Measurements from ENCODE around the gene KCNAB2. TPM values are rescaled to one million over a fixed set of nuclear protein-coding genes. Genes with fewer than 3 reads are reported as not detected.

Gene KCNAB2
- total RNA-seq, 1 donor from 2014 or later, result 29.0 TPM

- no peak for DNase-seq (ENCODE audit: low spot score)
Observed at GRCh38 chr1:6095511-6096242, 50.0 kb downstream of the KCNAB2 start.

GRCh38 chr1:6096243-6097116, 50.8 kb downstream of the KCNAB2 start:
- DNase-seq (ENCODE audit: low spot score), result no peak

DNA sequence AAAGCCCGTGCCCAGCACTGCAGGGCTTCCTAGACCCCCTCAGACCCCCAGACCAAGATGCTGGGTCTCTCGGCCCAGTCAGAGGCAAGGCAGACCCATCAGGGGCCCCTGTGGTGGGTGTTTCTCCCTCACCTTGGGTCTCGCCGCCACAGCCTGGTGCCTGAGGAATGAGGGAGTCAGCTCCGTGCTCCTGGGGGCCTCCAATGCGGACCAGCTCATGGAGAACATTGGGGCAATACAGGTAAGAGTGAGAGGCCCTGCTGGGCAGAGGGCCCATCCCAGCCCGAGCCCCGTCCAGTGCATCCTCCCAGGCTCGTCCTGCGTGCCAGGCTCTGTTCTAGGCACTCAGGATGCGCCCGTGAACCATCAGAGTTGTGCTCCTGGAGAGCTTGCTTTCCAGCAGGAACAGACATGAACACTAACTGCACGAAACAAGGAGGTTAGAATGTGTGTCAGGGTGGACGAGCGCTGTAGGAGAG, 51.5 kb downstream of the KCNAB2 start:
- no peak for DNase-seq (ENCODE audit: low spot score)

GRCh38 chr1:6097824-6098223, 52.1 kb downstream of the KCNAB2 start:
- DNase-seq (ENCODE audit: low spot score), result no peak

GRCh38 chr1:6098303-6099215, 52.9 kb downstream of the KCNAB2 start:
- no peak for DNase-seq (ENCODE audit: low spot score)

DNA sequence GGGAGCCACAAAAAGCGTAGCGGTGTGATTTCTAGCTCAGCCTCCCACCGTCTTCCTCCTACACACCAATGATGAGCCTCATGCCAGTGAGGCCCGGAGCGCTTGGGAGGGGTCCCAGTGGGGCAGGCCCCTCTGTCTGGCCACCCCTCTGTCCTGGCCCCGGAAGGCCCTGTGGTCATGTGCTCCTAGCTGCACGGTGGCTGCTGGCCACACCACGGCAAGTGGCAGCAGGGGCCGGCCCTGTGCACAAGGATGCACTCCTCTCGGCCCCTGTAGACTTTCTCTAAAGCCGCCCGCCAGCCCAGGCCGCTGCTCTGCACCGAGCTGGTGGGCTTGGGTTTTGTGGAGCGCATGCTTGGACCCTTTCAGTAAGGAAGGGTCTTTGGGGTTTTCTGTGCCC, 53.6 kb downstream of the KCNAB2 start:
- DNase-seq (ENCODE audit: low spot score), result no peak

GRCh38 chr1:6099787-6100765, 54.4 kb downstream of the KCNAB2 start:
- no peak for DNase-seq (ENCODE audit: low spot score)

DNA sequence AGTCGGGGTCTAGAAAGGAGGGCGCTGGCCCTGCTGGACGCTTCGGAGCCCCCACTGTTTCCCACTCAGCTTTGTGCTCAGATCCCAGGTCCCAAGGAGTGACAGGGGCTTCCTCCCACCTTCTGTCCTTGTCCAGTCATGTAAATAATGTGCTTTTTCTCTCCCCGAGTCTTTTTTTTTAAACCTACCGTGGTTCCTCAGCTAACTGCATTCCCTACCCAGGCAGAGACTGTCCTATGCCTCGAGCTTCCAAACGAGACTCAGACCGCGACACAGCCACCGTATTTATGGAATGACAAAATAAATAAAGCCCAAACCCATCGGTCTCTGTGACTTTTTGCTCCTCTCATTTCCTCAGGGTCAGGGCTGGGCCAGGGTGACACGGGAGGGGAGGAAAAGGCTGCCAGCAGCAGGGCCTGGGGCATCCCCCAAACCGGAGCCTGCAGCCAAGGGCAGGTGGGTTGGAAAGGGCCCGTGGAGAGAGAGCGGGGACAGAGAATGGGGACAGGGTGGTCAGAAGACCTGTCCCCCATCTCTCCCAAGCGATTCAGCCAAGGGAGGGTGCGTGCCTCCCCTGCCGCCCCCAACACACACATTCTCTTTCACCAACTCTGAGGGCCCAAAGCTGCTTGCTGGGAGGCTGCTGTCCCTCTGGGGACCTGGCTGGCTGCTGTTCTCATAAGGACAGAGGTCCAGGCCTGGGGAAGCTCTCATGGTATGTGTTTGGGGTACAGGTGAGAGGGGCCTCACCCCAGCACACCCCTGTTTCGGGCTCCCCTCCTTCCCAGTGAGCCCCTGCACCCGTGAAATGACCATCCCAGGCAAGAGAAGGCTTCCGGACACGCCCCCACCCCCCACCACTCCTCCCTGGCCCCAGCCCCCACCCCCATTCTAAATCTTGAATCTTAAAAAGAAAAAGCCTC, 55.4 kb downstream of the KCNAB2 start:
- DNase-seq (ENCODE audit: low spot score), result no peak

DNA sequence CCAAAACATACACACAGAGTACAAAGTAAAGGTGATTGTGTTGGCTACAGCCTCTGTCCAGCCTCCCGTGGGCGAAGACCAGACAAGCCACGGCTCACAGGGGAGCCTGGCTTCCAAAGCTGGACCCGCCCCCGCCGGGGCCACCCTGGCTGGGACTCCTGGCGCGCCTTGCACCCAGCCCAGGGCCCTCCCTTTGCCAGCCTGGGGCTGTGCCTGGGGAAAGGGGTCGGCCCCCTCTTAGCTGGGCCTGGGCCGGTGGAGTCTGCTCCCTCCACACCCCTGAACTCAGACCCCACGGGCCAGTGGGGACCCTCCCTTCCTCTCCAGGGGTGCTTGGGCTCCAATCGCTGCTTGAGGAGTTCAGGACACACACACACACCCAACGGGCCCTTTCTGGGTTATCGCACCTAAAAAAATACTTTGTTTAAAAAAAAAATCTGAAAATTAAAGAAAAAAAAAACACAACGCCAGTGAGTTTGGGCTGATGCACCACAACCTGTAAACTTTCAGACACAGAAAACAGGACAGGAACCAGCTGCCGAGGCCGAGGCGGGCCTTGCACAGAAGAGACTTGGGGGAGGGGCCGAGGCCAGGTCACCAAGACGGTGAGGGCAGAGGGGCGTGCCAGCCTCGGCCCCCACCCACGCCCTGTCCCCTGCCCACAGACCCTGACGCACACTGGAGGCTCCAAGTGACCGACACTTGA, 56.3 kb downstream of the KCNAB2 start:
- no peak for DNase-seq (ENCODE audit: low spot score)

- no peak for DNase-seq (ENCODE audit: low spot score)
Observed at GRCh38 chr1:6102532-6102845, 56.8 kb downstream of the KCNAB2 start.

GRCh38 chr1:6103111-6103853, 57.6 kb downstream of the KCNAB2 start:
- DNase-seq (ENCODE audit: low spot score), result no peak

DNA sequence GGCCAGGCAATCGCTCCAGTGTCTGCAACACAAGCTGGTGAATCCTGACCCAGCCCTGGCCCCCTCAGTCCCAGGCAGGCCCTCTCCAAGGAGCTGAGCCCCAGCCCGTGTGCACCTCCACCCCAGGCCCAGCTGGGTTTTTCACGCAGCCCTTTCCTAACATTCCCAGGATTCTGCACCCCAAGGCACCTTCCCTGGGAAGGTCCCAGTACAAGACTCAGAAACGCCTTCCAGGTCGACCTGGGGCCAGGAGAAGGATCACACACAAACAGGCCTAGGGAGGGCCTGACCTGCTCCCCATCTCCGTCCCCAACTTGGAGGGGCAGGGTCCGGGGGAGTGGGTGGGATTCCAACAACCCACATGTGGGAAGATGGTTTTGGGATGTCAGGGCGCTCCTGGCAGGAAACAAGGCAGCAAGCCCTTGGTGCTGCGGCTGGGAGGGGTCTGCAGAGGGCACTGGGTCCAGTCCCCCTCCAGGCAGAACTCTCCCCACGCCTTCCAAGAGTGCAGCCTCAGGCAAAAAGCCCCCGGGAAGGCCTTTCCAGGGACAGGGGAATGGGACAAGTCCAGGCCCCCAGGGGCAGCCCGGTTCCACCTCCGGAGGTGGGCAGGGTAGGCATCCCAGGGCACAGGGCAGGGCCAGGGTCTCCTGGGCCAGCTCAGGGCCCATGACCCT, 58.3 kb downstream of the KCNAB2 start:
- DNase-seq (ENCODE audit: low spot score), result no peak

GRCh38 chr1:6104631-6105030, 58.9 kb downstream of the KCNAB2 start:
- no peak for DNase-seq (ENCODE audit: low spot score)

- no peak for DNase-seq (ENCODE audit: low spot score)
Observed at GRCh38 chr1:6105218-6105679, 59.6 kb downstream of the KCNAB2 start.

DNA sequence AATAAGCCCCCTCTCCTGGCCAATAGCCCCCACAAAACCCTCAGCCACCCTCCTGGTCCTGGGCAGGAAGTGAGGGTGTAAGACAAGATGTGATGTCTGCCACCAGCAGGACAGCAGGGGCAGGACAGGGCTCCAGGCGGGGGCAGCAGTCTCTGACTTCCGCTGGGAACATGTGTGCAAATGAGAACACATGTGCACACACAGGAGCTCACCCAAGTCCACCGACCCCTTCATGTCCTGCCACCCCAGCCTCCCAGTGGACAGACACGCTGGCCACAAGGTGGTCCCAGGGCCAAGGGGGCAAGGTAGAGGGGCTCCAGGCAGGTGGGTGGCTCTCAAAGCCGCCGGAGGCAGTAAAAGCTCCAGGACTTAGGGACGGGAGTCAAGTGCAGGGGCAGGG, 60.1 kb downstream of the KCNAB2 start:
- DNase-seq (ENCODE audit: low spot score), result no peak

GRCh38 chr1:6106321-6106731, 60.6 kb downstream of the KCNAB2 start:
- no peak for DNase-seq (ENCODE audit: low spot score)

DNA sequence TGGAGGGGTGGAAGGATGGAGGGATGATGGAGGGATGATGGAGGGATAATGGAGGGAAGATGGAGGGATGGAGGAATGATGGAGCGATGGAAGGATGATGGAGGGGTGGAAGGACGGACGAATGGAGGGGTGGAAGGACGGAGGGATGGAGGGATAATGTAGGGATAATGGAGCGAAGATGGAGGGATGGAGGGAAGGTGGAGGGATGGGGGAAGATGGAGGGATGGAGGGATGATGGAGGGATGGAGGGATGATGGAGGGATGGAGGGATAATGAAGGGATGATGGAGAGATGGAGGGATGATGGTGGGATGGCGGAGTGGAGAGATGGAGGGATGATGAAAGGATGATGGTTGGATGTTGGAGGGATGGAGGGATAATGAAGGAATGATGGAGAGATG, 61.3 kb downstream of the KCNAB2 start:
- DNase-seq (ENCODE audit: low spot score), result no peak
